K562 (cell line): Measurements from ENCODE around the gene PRUNE1. TPM values are rescaled to one million over a fixed set of nuclear protein-coding genes. Genes with fewer than 3 reads are reported as not detected.

Experiments
- BACH1 ChIP-seq: fragments of 200-800 bp; sonication (Bioruptor generic); IDR thresholded peaks from 2 replicates; pipeline ENCODE4 v1.6.1; 2016; ENCODE audit warnings: missing genetic modification characterization, missing compliant biosample characterization
- CCAR2 ChIP-seq: fragments of 200-400 bp; formaldehyde crosslinking; IDR thresholded peaks from 2 replicates; pipeline ENCODE4 v1.6.1; 2017; ENCODE audit warnings: mild to moderate bottlenecking, low read depth, low read length
- CCNT2 ChIP-seq: IDR thresholded peaks from 2 replicates; pipeline ENCODE4 v1.6.1; 2011; ENCODE audit warnings: borderline replicate concordance, low read depth, mild to moderate bottlenecking, moderate library complexity, mixed read lengths, low read length; ENCODE audit not compliant: insufficient read length; ENCODE audit errors: extremely low read depth
- ESRRB ChIP-seq: fragments of 250-450 bp; sonication (Bioruptor Pico); IDR thresholded peaks from 2 replicates; pipeline ENCODE4 v1.5.0; 2020; ENCODE audit warnings: mild to moderate bottlenecking, moderate library complexity, borderline replicate concordance
- FOS ChIP-seq: IDR thresholded peaks from 3 replicates; pipeline ENCODE4 v1.6.1; 2011; ENCODE audit not compliant: insufficient read length; ENCODE audit errors: extremely low read depth
- GTF2F1 ChIP-seq: IDR thresholded peaks from 2 replicates; pipeline ENCODE4 v1.6.1; 2011; ENCODE audit warnings: low read depth, low read length, improper control_type of control experiment
- IRF9 ChIP-seq: fragments of 450-650 bp; IDR thresholded peaks from 2 replicates; pipeline ENCODE4 v1.6.1; 2016; ENCODE audit warnings: missing biosample characterization, missing genetic modification characterization
- KLF10 ChIP-seq: fragments of 250-450 bp; sonication (Bioruptor Pico); IDR thresholded peaks from 2 replicates; pipeline ENCODE4 v1.6.1; 2021; ENCODE audit warnings: matching md5 sums
- MYNN ChIP-seq, 2 experiments: sonication (generic); formaldehyde crosslinking in 1 of 2; IDR thresholded peaks; 2 replicates each; pipeline versions ENCODE4 v1.5.0 to v1.6.1; 2016 to 2020; ENCODE audit warnings: antibody characterized with exemption in 1 of 2, missing genetic modification reagents in 1 of 2
- OTX1 ChIP-seq: fragments of 450-650 bp; formaldehyde crosslinking; IDR thresholded peaks from 2 replicates; pipeline ENCODE4 v1.4.0; 2022; ENCODE audit warnings: mild to moderate bottlenecking
- RFX5 ChIP-seq: IDR thresholded peaks from 2 replicates; pipeline ENCODE4 v1.6.1; 2011; ENCODE audit warnings: low read depth, mild to moderate bottlenecking, improper control_type of control experiment, low read length
- SMARCE1 ChIP-seq: fragments of 450-650 bp; IDR thresholded peaks from 2 replicates; pipeline ENCODE4 v1.7.1; 2016; ENCODE audit warnings: mild to moderate bottlenecking
- TOE1 ChIP-seq, 2 experiments: fragments of 450-650 bp in 1 of 2; sonication (generic) in 1 of 2; formaldehyde crosslinking in 1 of 2; IDR thresholded peaks; 2 replicates each; pipeline versions ENCODE4 v1.7.1 to v1.8.0; 2016 to 2022; ENCODE audit warnings: borderline replicate concordance in 2 of 2, mild to moderate bottlenecking in 2 of 2, antibody characterized with exemption in 1 of 2, inconsistent platforms in 1 of 2, low read depth in 1 of 2, missing genetic modification reagents in 1 of 2, moderate library complexity in 1 of 2
- ZBTB8A ChIP-seq: fragments of 450-650 bp; IDR thresholded peaks from 2 replicates; pipeline ENCODE4 v1.6.1; 2018; ENCODE audit warnings: mild to moderate bottlenecking, moderate library complexity; ENCODE audit not compliant: partially characterized antibody
- ZBTB9 ChIP-seq: fragments of 450-650 bp; formaldehyde crosslinking; IDR thresholded peaks from 2 replicates; pipeline ENCODE4 v1.4.0; 2020; ENCODE audit warnings: mild to moderate bottlenecking, moderate library complexity
- ZFP1 ChIP-seq: fragments of 450-650 bp; formaldehyde crosslinking; IDR thresholded peaks from 2 replicates; pipeline ENCODE4 v1.4.0; 2020; ENCODE audit warnings: mild to moderate bottlenecking, mixed read lengths
- ZNF12 ChIP-seq: sonication (generic); formaldehyde crosslinking; IDR thresholded peaks from 2 replicates; pipeline ENCODE4 v1.4.0; 2020; ENCODE audit warnings: mild to moderate bottlenecking, missing genetic modification reagents
- ZNF224 ChIP-seq: sonication (generic); formaldehyde crosslinking; IDR thresholded peaks from 2 replicates; pipeline ENCODE4 v1.8.0; 2022; ENCODE audit warnings: mild to moderate bottlenecking, missing genetic modification reagents
- ZNF395 ChIP-seq: fragments of 200-800 bp; sonication (Bioruptor generic); IDR thresholded peaks from 2 replicates; pipeline ENCODE4 v1.6.1; 2017; ENCODE audit warnings: missing genetic modification characterization, missing compliant biosample characterization
- ZNF551 ChIP-seq: fragments of 250-450 bp; sonication (Bioruptor Pico); IDR thresholded peaks from 2 replicates; pipeline ENCODE4 v1.5.0; 2021; ENCODE audit warnings: mild to moderate bottlenecking, moderate library complexity
- polyA plus RNA-seq, 8 experiments: library from polyadenylated mRNA; depleted of rRNA in 4 of 8; stranded (reverse) in 5 of 8; unstranded in 3 of 8; fragments of >200 nt; fragmentation: Nextera tagmentation in 2 of 8; fragmentation: Illumina TruSeq in 1 of 8; extraction: Ambion mirVana in 2 of 8; extraction: Trizol in 1 of 8; gene quantifications; 2 replicates each; pipeline versions ENCODE4 v1.2.1 to v1.2.3, GENCODE V29; 2011 to 2014; ENCODE audit warnings: inconsistent platforms in 1 of 8, missing spikeins in 1 of 8
- total RNA-seq, 7 experiments: library from RNA; depleted of rRNA in 6 of 7; stranded (reverse); fragments of >200 nt in 6 of 7; fragmentation: Illumina TruSeq in 2 of 7; extraction: Trizol in 2 of 7; gene quantifications; 2 replicates each; pipeline versions ENCODE4 v1.2.1 to v1.2.3, GENCODE V29; 2011 to 2021; ENCODE audit warnings: low replicate concordance in 1 of 7
- TF ChIP-seq, protein P1 (sequence below): fragments of 450-650 bp; IDR thresholded peaks from 2 replicates; pipeline ENCODE4 v1.6.1; 2016; ENCODE audit warnings: borderline replicate concordance

PRUNE1 gene
- total and polyA plus RNA-seq, 9 of the 15 experiments (the other 6 are each of a cell fraction or from before 2014, with no cell fraction given) = 16.7 to 48.3 (median 26.2) TPM

- TF ChIP-seq, protein P1, sequence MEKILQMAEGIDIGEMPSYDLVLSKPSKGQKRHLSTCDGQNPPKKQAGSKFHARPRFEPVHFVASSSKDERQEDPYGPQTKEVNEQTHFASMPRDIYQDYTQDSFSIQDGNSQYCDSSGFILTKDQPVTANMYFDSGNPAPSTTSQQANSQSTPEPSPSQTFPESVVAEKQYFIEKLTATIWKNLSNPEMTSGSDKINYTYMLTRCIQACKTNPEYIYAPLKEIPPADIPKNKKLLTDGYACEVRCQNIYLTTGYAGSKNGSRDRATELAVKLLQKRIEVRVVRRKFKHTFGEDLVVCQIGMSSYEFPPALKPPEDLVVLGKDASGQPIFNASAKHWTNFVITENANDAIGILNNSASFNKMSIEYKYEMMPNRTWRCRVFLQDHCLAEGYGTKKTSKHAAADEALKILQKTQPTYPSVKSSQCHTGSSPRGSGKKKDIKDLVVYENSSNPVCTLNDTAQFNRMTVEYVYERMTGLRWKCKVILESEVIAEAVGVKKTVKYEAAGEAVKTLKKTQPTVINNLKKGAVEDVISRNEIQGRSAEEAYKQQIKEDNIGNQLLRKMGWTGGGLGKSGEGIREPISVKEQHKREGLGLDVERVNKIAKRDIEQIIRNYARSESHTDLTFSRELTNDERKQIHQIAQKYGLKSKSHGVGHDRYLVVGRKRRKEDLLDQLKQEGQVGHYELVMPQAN = peak; percentile 65; the same call in 1 of the 2 replicates
- TF ChIP-seq ZNF224 (CRISPR knock-in tag) (no peak), ZBTB9 (CRISPR knock-in tag) (peak; percentile 92), FOS (no peak), ZNF12 (no peak), OTX1 (CRISPR knock-in tag) (0 out of 2 replicates have a peak, but pooled peaks have one; percentile 7), SMARCE1 (0 out of 2 replicates have a peak, but pooled peaks have one; percentile 38), IRF9 (tag) (peak; percentile 97), CCNT2 (peak; percentile 91), CCAR2 (no peak), KLF10 (CRISPR knock-in tag) (no peak), ESRRB (no peak), ZFP1 (no peak), BACH1 (tag) (no peak), ZNF551 (CRISPR knock-in tag) (no peak), RFX5 (no peak), MYNN (IDR thresholded peaks at IDR 0.05) (no peak), MYNN (CRISPR knock-in tag; IDR thresholded peaks at IDR 0.05) (no peak), TOE1 (IDR thresholded peaks at IDR 0.05; ENCODE audit: borderline replicate concordance) (peak; percentile 74), TOE1 (CRISPR knock-in tag; IDR thresholded peaks at IDR 0.05; ENCODE audit: borderline replicate concordance, low read depth) (0 out of 2 replicates have a peak, but pooled peaks have one; percentile 56), ZNF395 (peak; percentile 80; the same call in 1 of the 2 replicates), GTF2F1 (0 out of 2 replicates have a peak, but pooled peaks have one; percentile 66), ZBTB8A (no peak)
Observed at GRCh38 chr1:151059109-151060006, 51.1 kb downstream of the PRUNE1 start, which contains the start of gene CDC42SE1 (continued).
